ENCODE results near the gene GREB1L. TPM values are rescaled to one million over a fixed set of nuclear protein-coding genes. Genes with fewer than 3 reads are reported as not detected.

Gene GREB1L
- total and polyA plus RNA-seq, 2 experiments from 2014 or later = 4.2 to 7.8 TPM

GRCh38 chr18:21486905-21487437 is 244.9 kb downstream of the GREB1L start:
- TF ChIP-seq, protein P1, sequence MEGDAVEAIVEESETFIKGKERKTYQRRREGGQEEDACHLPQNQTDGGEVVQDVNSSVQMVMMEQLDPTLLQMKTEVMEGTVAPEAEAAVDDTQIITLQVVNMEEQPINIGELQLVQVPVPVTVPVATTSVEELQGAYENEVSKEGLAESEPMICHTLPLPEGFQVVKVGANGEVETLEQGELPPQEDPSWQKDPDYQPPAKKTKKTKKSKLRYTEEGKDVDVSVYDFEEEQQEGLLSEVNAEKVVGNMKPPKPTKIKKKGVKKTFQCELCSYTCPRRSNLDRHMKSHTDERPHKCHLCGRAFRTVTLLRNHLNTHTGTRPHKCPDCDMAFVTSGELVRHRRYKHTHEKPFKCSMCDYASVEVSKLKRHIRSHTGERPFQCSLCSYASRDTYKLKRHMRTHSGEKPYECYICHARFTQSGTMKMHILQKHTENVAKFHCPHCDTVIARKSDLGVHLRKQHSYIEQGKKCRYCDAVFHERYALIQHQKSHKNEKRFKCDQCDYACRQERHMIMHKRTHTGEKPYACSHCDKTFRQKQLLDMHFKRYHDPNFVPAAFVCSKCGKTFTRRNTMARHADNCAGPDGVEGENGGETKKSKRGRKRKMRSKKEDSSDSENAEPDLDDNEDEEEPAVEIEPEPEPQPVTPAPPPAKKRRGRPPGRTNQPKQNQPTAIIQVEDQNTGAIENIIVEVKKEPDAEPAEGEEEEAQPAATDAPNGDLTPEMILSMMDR (IDR thresholded peaks at IDR 0.05; ENCODE audit: low read depth, low read length) = no peak
- Histone ChIP-seq H3K4me1 (ENCODE audit: low read depth) (peaks cover 9% of the 10 kb centered on the region), H3K4me3 (no peak overlapping the region), H3K27ac (no peak overlapping the region), H3K9me3 (ENCODE audit: low read depth) (no peaks in the 10 kb centered on the region), H3K27me3 (no peaks in the 10 kb centered on the region), H3K36me3 (no peaks in the 10 kb centered on the region)
- DNase-seq (ENCODE audit: low read depth in 1 of 2, low spot score in 1 of 2) = no peak

- TF ChIP-seq, protein P1 (IDR thresholded peaks at IDR 0.05; ENCODE audit: low read depth, low read length) = peak; percentile 82
- Histone ChIP-seq H3K27ac (no peak overlapping the region), H3K4me3 (no peak overlapping the region), H3K4me1 (ENCODE audit: low read depth) (peaks cover 9% of the 10 kb centered on the region), H3K27me3 (no peaks in the 10 kb centered on the region), H3K36me3 (no peaks in the 10 kb centered on the region), H3K9me3 (ENCODE audit: low read depth) (no peaks in the 10 kb centered on the region)
- DNase-seq (ENCODE audit: low read depth in 1 of 2, low spot score in 1 of 2) = peak; percentile 77 to 81
These were observed 247.2 kb downstream of the GREB1L start for GRCh38 chr18:21489119-21489750.

- no peak for DNase-seq (ENCODE audit: low read depth in 1 of 2, low spot score in 1 of 2)
- Histone ChIP-seq H3K4me3 (no peak overlapping the region), H3K27me3 (no peaks in the 10 kb centered on the region), H3K36me3 (no peaks in the 10 kb centered on the region), H3K27ac (no peak overlapping the region), H3K4me1 (ENCODE audit: low read depth) (peaks cover 5% of the 10 kb centered on the region), H3K9me3 (ENCODE audit: low read depth) (no peaks in the 10 kb centered on the region)
- TF ChIP-seq, protein P1 (IDR thresholded peaks at IDR 0.05; ENCODE audit: low read depth, low read length) = no peak
These were observed 248.0 kb downstream of the GREB1L start for GRCh38 chr18:21489919-21490495.

- Histone ChIP-seq H3K27ac (no peak overlapping the region), H3K27me3 (no peaks in the 10 kb centered on the region), H3K4me3 (no peak overlapping the region), H3K9me3 (ENCODE audit: low read depth) (no peaks in the 10 kb centered on the region), H3K36me3 (no peaks in the 10 kb centered on the region), H3K4me1 (ENCODE audit: low read depth) (no peaks in the 10 kb centered on the region)
- TF ChIP-seq, protein P1 (IDR thresholded peaks at IDR 0.05; ENCODE audit: low read depth, low read length) = no peak
- no peak for DNase-seq (ENCODE audit: low read depth in 1 of 2, low spot score in 1 of 2)
These were observed 248.7 kb downstream of the GREB1L start for GRCh38 chr18:21490748-21491147.

DNA sequence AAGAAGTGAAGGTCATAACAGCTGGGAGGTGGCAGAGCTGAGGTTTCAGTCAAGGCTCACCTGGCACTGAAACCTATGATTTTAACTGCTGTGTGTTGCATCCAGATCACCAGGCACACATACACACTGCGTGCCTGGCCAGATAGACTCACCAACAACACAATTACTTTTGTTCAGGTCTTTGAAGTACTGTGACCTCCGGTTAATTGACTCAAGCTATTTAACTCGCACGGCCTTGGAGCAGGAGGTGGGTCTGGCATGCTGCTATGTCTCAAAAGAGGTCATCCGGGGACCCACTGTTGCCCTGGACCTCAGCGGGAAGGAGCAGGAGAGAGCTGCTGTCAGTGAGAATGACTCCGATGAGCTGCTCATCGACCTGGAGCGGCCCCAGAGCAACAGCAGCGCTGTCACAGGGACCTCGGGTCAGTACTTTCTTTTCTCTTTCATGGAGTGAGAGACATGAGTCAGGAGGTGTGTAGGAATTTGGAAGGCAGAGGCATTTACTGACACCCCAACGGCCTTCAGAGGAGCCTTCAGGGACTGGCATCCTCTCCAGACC is 254.3 kb downstream of the GREB1L start:
- no peaks in the 10 kb centered on the region for H3K9me3 ChIP-seq (ENCODE audit: low read depth)
- TF ChIP-seq, protein P1 (IDR thresholded peaks at IDR 0.05; ENCODE audit: low read depth, low read length) = no peak
- no peak overlapping the region for H3K4me3 ChIP-seq
- H3K27ac ChIP-seq = no peak overlapping the region
- DNase-seq (ENCODE audit: low read depth in 1 of 2, low spot score in 1 of 2) = no peak
- H3K4me1 ChIP-seq (ENCODE audit: low read depth) = no peaks in the 10 kb centered on the region
- no peaks in the 10 kb centered on the region for H3K36me3 ChIP-seq
- no peaks in the 10 kb centered on the region for H3K27me3 ChIP-seq

Data from cardiac muscle cell (in vitro differentiated cells and primary cell).